ENCODE results near the gene ADAMTS7. TPM values are rescaled to one million over a fixed set of nuclear protein-coding genes. Genes with fewer than 3 reads are reported as not detected.
"Not testable (repeated sequence)": the region's sequence is repeated elsewhere in the genome, so short reads cannot be mapped to it uniquely, and the experiment has no call there.

Gene ADAMTS7
- total RNA-seq, 1 experiment from 2014 or later = 23.1 TPM

DNA sequence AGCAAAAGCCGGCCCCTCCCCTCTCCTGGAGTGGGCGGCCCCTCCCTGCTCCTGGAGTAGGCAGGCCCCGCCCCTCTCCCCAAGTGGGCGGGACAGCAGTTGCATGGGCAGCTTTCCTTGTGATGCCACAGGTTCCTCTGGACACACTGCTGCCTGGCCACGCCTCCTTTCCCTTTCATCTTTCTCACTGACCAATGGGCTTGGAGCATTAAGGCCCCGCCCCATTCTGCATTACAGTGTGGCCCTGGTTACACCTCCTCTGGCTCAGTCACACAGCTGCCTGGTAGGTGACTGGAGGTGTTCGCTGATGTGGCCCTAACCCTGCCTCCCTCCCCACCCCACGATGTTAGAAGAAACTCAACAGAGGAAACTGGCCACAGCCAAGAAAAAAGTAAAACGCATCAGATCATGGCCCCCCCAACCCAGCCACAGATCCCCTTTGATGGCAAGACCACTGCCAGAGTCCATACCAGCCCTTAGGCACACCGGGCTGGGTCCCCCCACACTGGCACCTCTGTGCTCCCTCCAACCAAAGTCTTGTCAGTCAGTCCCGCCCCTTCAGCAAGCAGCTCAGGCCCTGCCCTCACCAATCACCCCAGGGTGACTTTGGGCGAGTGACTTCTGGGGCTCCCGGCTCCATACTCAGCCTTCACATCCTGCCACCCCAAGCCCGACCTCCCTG, 84.3 kb downstream of the ADAMTS7 start:
- Histone ChIP-seq H4K8ac (replicated peaks; ENCODE audit: insufficient read length, low read depth, low read length) (no peak overlapping the region), H3K4me2 (ENCODE audit: insufficient read depth, insufficient read length, low read length) (no peak overlapping the region), H3K23me2 (ENCODE audit: insufficient read length, low read depth, low read length, poor library complexity, severe bottlenecking) (no peaks in the 10 kb centered on the region), H3T11ph (ENCODE audit: low read length) (no peak overlapping the region), H3K4ac (ENCODE audit: low read depth, low read length) (no peak overlapping the region), H2BK120ac (ENCODE audit: low read depth, low read length, poor library complexity, severe bottlenecking) (no peak overlapping the region), H2BK20ac (ENCODE audit: low read depth, low read length, poor library complexity, severe bottlenecking) (no peak overlapping the region), H3K9me3 (ENCODE audit: control insufficient read depth, low read depth, low read length) (no peaks in the 10 kb centered on the region), H3K79me1 (ENCODE audit: insufficient read depth, low read depth, low read length, poor library complexity, severe bottlenecking) (no peaks in the 10 kb centered on the region), H2BK5ac (ENCODE audit: insufficient read length, low read length) (no peak overlapping the region), H4K91ac (ENCODE audit: insufficient read length, low read depth, low read length) (no peak overlapping the region), H4K5ac (ENCODE audit: insufficient read length, low read depth, low read length) (no peak overlapping the region), H3K4me1 (ENCODE audit: insufficient read depth, low read length) (peaks cover 4% of the 10 kb centered on the region; the same call in 1 of the 2 replicates), H3K27me3 (ENCODE audit: insufficient read depth, low read length) (no peaks in the 10 kb centered on the region), H3K56ac (ENCODE audit: insufficient read length, low read depth, low read length) (no peak overlapping the region), H4K20me1 (ENCODE audit: control insufficient read depth, insufficient read depth, insufficient read length) (no peaks in the 10 kb centered on the region), H3K79me2 (ENCODE audit: insufficient read depth, low read length) (no peaks in the 10 kb centered on the region), H3K9ac (ENCODE audit: extremely low read depth, insufficient read length, low read length) (no peak overlapping the region), H2BK12ac (ENCODE audit: insufficient read length, low read depth, low read length) (no peak overlapping the region), H3K27ac (ENCODE audit: insufficient read length, low read depth, low read length) (no peak overlapping the region), H3K14ac (ENCODE audit: insufficient read depth, low read length) (no peak overlapping the region), H3K23ac (ENCODE audit: insufficient read length, low read depth, low read length) (no peak overlapping the region), H3K18ac (ENCODE audit: insufficient read length, low read depth, low read length) (no peak overlapping the region), H2AK5ac (ENCODE audit: insufficient read length, low read length) (no peak overlapping the region), H2BK15ac (ENCODE audit: low read depth, low read length) (no peak overlapping the region), H2AFZ (ENCODE audit: low read length) (no peak overlapping the region)
- DNase-seq = peak; percentile 97
- no CpG with 5 or more reads among the region's 14 CpGs for WGBS (ENCODE audit: extremely low coverage, insufficient read length, low lambda C conversion rate)
- Mint-ChIP-seq H3K4me1 (peaks cover 10 to 13% of the 10 kb centered on the region in 2 experiments), H3K4me3 (0 out of 5 replicates have a peak overlapping the region, but pooled peaks of 1 of the 2 experiments have one; percentile 17), H3K9me3 (no peaks in the 10 kb centered on the region; a peak in 1 of 5 replicates), H3K27ac (peak overlapping the region in 2 of 3 experiments; percentile 30 to 44; a peak in 3 of 7 replicates), H3K36me3 (ENCODE audit: insufficient read depth in 1 of 3, low read depth in 3 of 3) (no peaks in the 10 kb centered on the region), H3K27me3 (ENCODE audit: low read depth) (peaks cover 3% of the 10 kb centered on the region)
- TF ChIP-seq, protein P1, sequence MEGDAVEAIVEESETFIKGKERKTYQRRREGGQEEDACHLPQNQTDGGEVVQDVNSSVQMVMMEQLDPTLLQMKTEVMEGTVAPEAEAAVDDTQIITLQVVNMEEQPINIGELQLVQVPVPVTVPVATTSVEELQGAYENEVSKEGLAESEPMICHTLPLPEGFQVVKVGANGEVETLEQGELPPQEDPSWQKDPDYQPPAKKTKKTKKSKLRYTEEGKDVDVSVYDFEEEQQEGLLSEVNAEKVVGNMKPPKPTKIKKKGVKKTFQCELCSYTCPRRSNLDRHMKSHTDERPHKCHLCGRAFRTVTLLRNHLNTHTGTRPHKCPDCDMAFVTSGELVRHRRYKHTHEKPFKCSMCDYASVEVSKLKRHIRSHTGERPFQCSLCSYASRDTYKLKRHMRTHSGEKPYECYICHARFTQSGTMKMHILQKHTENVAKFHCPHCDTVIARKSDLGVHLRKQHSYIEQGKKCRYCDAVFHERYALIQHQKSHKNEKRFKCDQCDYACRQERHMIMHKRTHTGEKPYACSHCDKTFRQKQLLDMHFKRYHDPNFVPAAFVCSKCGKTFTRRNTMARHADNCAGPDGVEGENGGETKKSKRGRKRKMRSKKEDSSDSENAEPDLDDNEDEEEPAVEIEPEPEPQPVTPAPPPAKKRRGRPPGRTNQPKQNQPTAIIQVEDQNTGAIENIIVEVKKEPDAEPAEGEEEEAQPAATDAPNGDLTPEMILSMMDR (conservative IDR thresholded peaks at IDR 0.05) = no peak

DNA sequence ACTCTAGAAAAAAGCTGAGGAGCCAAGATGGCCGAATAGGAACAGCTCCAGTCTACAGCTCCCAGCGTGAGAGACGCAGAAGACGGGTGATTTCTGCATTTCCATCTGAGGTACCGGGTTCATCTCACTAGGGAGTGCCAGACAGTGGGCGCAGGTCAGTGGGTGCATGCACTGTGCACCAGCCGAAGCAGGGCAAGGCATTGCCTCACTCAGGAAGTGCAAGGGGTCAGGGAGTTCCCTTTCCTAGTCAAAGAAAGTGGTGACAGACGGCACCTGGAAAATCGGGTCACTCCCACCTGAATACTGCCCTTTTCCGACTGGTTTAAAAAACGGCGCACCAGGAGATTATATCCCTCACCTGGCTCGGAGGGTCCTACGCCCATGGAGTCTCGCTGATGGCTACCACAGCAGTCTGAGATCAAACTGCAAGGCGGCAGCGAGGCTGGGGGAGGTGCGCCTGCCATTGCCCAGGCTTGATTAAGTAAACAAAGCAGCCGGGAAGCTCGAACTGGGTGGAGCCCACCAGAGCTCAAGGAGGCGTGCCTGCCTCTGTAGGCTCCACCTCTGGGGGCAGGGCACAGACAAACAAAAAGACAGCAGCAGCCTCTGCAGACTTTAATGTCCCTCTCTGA, 91.3 kb downstream of the ADAMTS7 start:
- not testable (repeated sequence) for H3K4me2 ChIP-seq (ENCODE audit: insufficient read depth, insufficient read length, low read length); H3K23me2 ChIP-seq (ENCODE audit: insufficient read length, low read depth, low read length, poor library complexity, severe bottlenecking); H3K27me3 Mint-ChIP-seq (ENCODE audit: low read depth); H4K20me1 ChIP-seq (ENCODE audit: control insufficient read depth, insufficient read depth, insufficient read length); H3K79me1 ChIP-seq (ENCODE audit: insufficient read depth, low read depth, low read length, poor library complexity, severe bottlenecking); H3K27ac Mint-ChIP-seq; H2BK12ac ChIP-seq (ENCODE audit: insufficient read length, low read depth, low read length); H3K9ac ChIP-seq (ENCODE audit: extremely low read depth, insufficient read length, low read length); H3K56ac ChIP-seq (ENCODE audit: insufficient read length, low read depth, low read length); H3K79me2 ChIP-seq (ENCODE audit: insufficient read depth, low read length); H2BK20ac ChIP-seq (ENCODE audit: low read depth, low read length, poor library complexity, severe bottlenecking); H3K4me3 Mint-ChIP-seq; H3T11ph ChIP-seq (ENCODE audit: low read length); H3K4ac ChIP-seq (ENCODE audit: low read depth, low read length); H3K23ac ChIP-seq (ENCODE audit: insufficient read length, low read depth, low read length); H3K18ac ChIP-seq (ENCODE audit: insufficient read length, low read depth, low read length); H2BK15ac ChIP-seq (ENCODE audit: low read depth, low read length); H4K91ac ChIP-seq (ENCODE audit: insufficient read length, low read depth, low read length); H2BK120ac ChIP-seq (ENCODE audit: low read depth, low read length, poor library complexity, severe bottlenecking); H3K4me1 Mint-ChIP-seq; H2BK5ac ChIP-seq (ENCODE audit: insufficient read length, low read length); H3K4me1 ChIP-seq (ENCODE audit: insufficient read depth, low read length); H3K27me3 ChIP-seq (ENCODE audit: insufficient read depth, low read length); H3K27ac ChIP-seq (ENCODE audit: insufficient read length, low read depth, low read length); H4K8ac ChIP-seq (replicated peaks; ENCODE audit: insufficient read length, low read depth, low read length); H2AFZ ChIP-seq (ENCODE audit: low read length); H3K9me3 ChIP-seq (ENCODE audit: control insufficient read depth, low read depth, low read length); H4K5ac ChIP-seq (ENCODE audit: insufficient read length, low read depth, low read length); H2AK5ac ChIP-seq (ENCODE audit: insufficient read length, low read length); H3K14ac ChIP-seq (ENCODE audit: insufficient read depth, low read length)
- WGBS (ENCODE audit: extremely low coverage, insufficient read length, low lambda C conversion rate) = no CpG with 5 or more reads among the region's 21 CpGs
- peak; percentile 54 for DNase-seq
- Mint-ChIP-seq H3K9me3 (peaks cover 15 to 18% of the 10 kb centered on the region in 2 experiments), H3K36me3 (ENCODE audit: insufficient read depth in 1 of 3, low read depth in 3 of 3) (peaks cover 8 to 17% (median 9%) of the 10 kb centered on the region in 3 experiments; a peak in 6 of 7 replicates)
